HCT116 (cell line): ENCODE measurements around the gene BRIP1. TPM values are rescaled to one million over a fixed set of nuclear protein-coding genes. Genes with fewer than 3 reads are reported as not detected.

ENCODE experiments used
- ATAC-seq: fragments of 200-7000 bp; cut with Tn5 transposase; 2 replicates; pipeline ENCODE4 v1.9.1; 2020; ENCODE audit warnings: mild to moderate bottlenecking, moderate library complexity
- BruUV-seq: library from RNA; stranded (reverse); fragments of 400-500 nt; replicated peaks from 2 replicates; lab custom pipeline; 2021; lab: Mats Ljungman, UMichigan
- CTCF ChIA-PET: fragments of 300-600 bp; sonication (Branson Sonifier 250); formaldehyde crosslinking; loops from one replicate; lab custom pipeline; 2021; ENCODE audit warnings: antibody characterized with exemption; lab: Charles Lee
- POLR2A ChIA-PET: fragments of 300-600, 350-600 bp; sonication (Branson Sonifier 250); formaldehyde crosslinking; loops from one replicate; lab custom pipeline; 2021; ENCODE audit warnings: antibody characterized with exemption; lab: Charles Lee
- RAD21 ChIA-PET, 2 experiments: fragments of 300-600 bp; sonication (Branson Sonifier 250); formaldehyde crosslinking; loops; one replicate each; lab custom pipeline; 2023; ENCODE audit warnings: low total read pairs in 2 of 2; ENCODE audit not compliant: uncharacterized antibody in 2 of 2, unreplicated experiment in 2 of 2, low non-redundant PET in 1 of 2; lab: Charles Lee
- DNase-seq: peaks from one replicate; pipeline ENCODE4 v3.0.0-alpha.2; 2010; ENCODE audit warnings: low read depth, low spot score
- H2AFZ ChIP-seq: fragments of 200-600 bp; shearing (Covaris generic), sonication (generic); 2 replicates; pipeline ENCODE4 v1.6.1; 2017; ENCODE audit warnings: low read depth, mixed run types, mixed read lengths, antibody characterized with exemption, low read length; ENCODE audit not compliant: poor library complexity, severe bottlenecking
- H3K27ac ChIP-seq: 2 replicates; pipeline ENCODE4 v1.5.1; 2012; ENCODE audit warnings: low read depth, low read length
- H3K27me3 ChIP-seq: fragments of 200-600 bp; sonication (generic); 2 replicates; pipeline ENCODE4 v1.6.1; 2016; ENCODE audit warnings: mixed run types, low read length, mixed read lengths; ENCODE audit not compliant: insufficient read depth
- H3K36me3 ChIP-seq, 2 experiments: fragments of 200-500 bp in 1 of 2; fragments of 200-600 bp in 1 of 2; sonication (Bioruptor generic) in 1 of 2; sonication (generic) in 1 of 2; 2 replicates each; pipeline versions ENCODE4 v1.5.1 to v1.6.1; 2014 to 2016; ENCODE audit warnings: low read length in 2 of 2, inconsistent platforms in 1 of 2, mixed read lengths in 1 of 2, mixed run types in 1 of 2; ENCODE audit not compliant: insufficient read depth in 2 of 2, control insufficient read depth in 1 of 2
- H3K4me1 ChIP-seq, 2 experiments: fragments of 200-600 bp in 1 of 2; sonication (generic) in 1 of 2; 2 replicates each; pipeline versions ENCODE4 v1.5.1 to v1.6.1; 2012 to 2017; ENCODE audit warnings: low read length in 2 of 2, inconsistent platforms in 1 of 2, mild to moderate bottlenecking in 1 of 2, mixed read lengths in 1 of 2, mixed run types in 1 of 2, moderate library complexity in 1 of 2; ENCODE audit not compliant: insufficient read depth in 2 of 2, control insufficient read depth in 1 of 2
- H3K4me2 ChIP-seq: fragments of 200-600 bp; sonication (generic); 2 replicates; pipeline ENCODE4 v1.6.1; 2017; ENCODE audit warnings: mixed run types, low read length, mixed read lengths
- H3K4me3 ChIP-seq, 2 experiments: fragments of 200-600 bp in 1 of 2; sonication (generic) in 1 of 2; replicated peaks in 1 of 2; 2 replicates each; pipeline ENCODE4 v1.5.1; 2011 to 2016; ENCODE audit warnings: low read length in 2 of 2, control low read depth in 1 of 2, low read depth in 1 of 2, mild to moderate bottlenecking in 1 of 2, mixed read lengths in 1 of 2, mixed run types in 1 of 2
- H3K79me2 ChIP-seq: fragments of 200-600 bp; sonication (generic); 2 replicates; pipeline ENCODE4 v1.6.1; 2017; ENCODE audit warnings: mild to moderate bottlenecking, mixed run types, low read length, moderate library complexity, mixed read lengths; ENCODE audit not compliant: insufficient read depth
- H3K9ac ChIP-seq: fragments of 200-600 bp; sonication (generic); 2 replicates; pipeline ENCODE4 v1.6.1; 2016; ENCODE audit warnings: low read length, mixed read lengths
- H3K9me2 ChIP-seq: fragments of 200-600 bp; sonication (generic), shearing (Covaris generic); 2 replicates; pipeline ENCODE4 v1.6.1; 2017; ENCODE audit warnings: mixed run types, mild to moderate bottlenecking, moderate library complexity; ENCODE audit not compliant: insufficient read depth
- H3K9me3 ChIP-seq, 2 experiments: fragments of 200-500 bp in 1 of 2; fragments of 200-600 bp in 1 of 2; sonication (Bioruptor generic) in 1 of 2; sonication (generic) in 1 of 2; 2 replicates each; pipeline ENCODE4 v1.6.1; 2014 to 2017; ENCODE audit warnings: low read length in 2 of 2, mixed read lengths in 2 of 2, inconsistent platforms in 1 of 2, low read depth in 1 of 2, mild to moderate bottlenecking in 1 of 2, mixed run types in 1 of 2, moderate library complexity in 1 of 2; ENCODE audit not compliant: control insufficient read depth in 1 of 2, insufficient read depth in 1 of 2
- H4K20me1 ChIP-seq: fragments of 200-600 bp; sonication (generic), shearing (Covaris generic); 2 replicates; pipeline ENCODE4 v1.6.1; 2017; ENCODE audit warnings: mixed run types, mild to moderate bottlenecking, moderate library complexity; ENCODE audit not compliant: insufficient read depth
- ATF3 ChIP-seq: IDR thresholded peaks from 2 replicates; pipeline ENCODE4 v1.6.1; 2012
- CBX3 ChIP-seq: IDR thresholded peaks from 2 replicates; pipeline ENCODE4 v1.6.1; 2012; ENCODE audit warnings: low read depth
- CEBPB ChIP-seq: IDR thresholded peaks from 2 replicates; pipeline ENCODE4 v1.6.1; 2012; ENCODE audit warnings: low read depth
- CTCF ChIP-seq, 3 experiments: fragments of 200-600 bp in 1 of 3; sonication (generic) in 1 of 3; IDR thresholded peaks in 2 of 3; conservative IDR thresholded peaks in 1 of 3; 2 replicates each; pipeline ENCODE4 v1.5.1; 2012 to 2017; ENCODE audit warnings: low read depth in 2 of 3, low read length in 2 of 3, antibody characterized with exemption in 1 of 3, borderline replicate concordance in 1 of 3, control low read depth in 1 of 3, mild to moderate bottlenecking in 1 of 3, mixed read lengths in 1 of 3, mixed run types in 1 of 3, moderate library complexity in 1 of 3; ENCODE audit not compliant: insufficient read depth in 1 of 3
- EGR1 ChIP-seq: IDR thresholded peaks from 2 replicates; pipeline ENCODE4 v1.6.1; 2012; ENCODE audit warnings: low read depth
- ELF1 ChIP-seq: IDR thresholded peaks from 2 replicates; pipeline ENCODE4 v1.6.1; 2012; ENCODE audit warnings: low read depth, borderline replicate concordance
- EZH2 ChIP-seq: fragments of 200-600 bp; sonication (generic); IDR thresholded peaks from 2 replicates; pipeline ENCODE4 v1.6.1; 2017; ENCODE audit warnings: antibody characterized with exemption, mixed run types
- EZH2phosphoT487 ChIP-seq: fragments of 200-600 bp; IDR thresholded peaks from 2 replicates; pipeline ENCODE4 v1.6.1; 2018; ENCODE audit warnings: antibody characterized with exemption, borderline replicate concordance
- FOSL1 ChIP-seq: IDR thresholded peaks from 2 replicates; pipeline ENCODE4 v1.6.1; 2012; ENCODE audit warnings: low read depth
- MAX ChIP-seq: IDR thresholded peaks from 2 replicates; pipeline ENCODE4 v1.6.1; 2012
- POLR2A ChIP-seq: IDR thresholded peaks from 2 replicates; pipeline ENCODE4 v1.7.0; 2011; ENCODE audit warnings: borderline replicate concordance; ENCODE audit not compliant: insufficient read depth, insufficient read length; ENCODE audit errors: extremely low read depth
- POLR2AphosphoS5 ChIP-seq: IDR thresholded peaks from 2 replicates; pipeline ENCODE4 v1.6.1; 2011; ENCODE audit warnings: mild to moderate bottlenecking, low read depth, low read length, moderate library complexity
- RAD21 ChIP-seq: IDR thresholded peaks from 2 replicates; pipeline ENCODE4 v1.6.1; 2012; ENCODE audit warnings: low read depth, mild to moderate bottlenecking
- REST ChIP-seq: IDR thresholded peaks from 2 replicates; pipeline ENCODE4 v1.6.1; 2012; ENCODE audit warnings: low read depth
- SIN3A ChIP-seq: IDR thresholded peaks from 2 replicates; pipeline ENCODE4 v1.6.1; 2012; ENCODE audit warnings: low read depth
- SRF ChIP-seq: IDR thresholded peaks from 2 replicates; pipeline ENCODE4 v1.6.1; 2012; ENCODE audit warnings: low read depth
- TCF7L2 ChIP-seq: IDR thresholded peaks from 2 replicates; pipeline ENCODE4 v1.7.0; 2011; ENCODE audit warnings: borderline replicate concordance, inconsistent platforms; ENCODE audit not compliant: insufficient read depth, insufficient read length; ENCODE audit errors: extremely low read depth
- ZBTB33 ChIP-seq: IDR thresholded peaks from 2 replicates; pipeline ENCODE4 v1.6.1; 2011; ENCODE audit warnings: mild to moderate bottlenecking, low read length, moderate library complexity; ENCODE audit not compliant: insufficient replicate concordance; ENCODE audit errors: extremely low read depth
- ZFX ChIP-seq: fragments of 450-650 bp; IDR thresholded peaks from 2 replicates; pipeline ENCODE4 v1.6.1; 2017
- ZNF274 ChIP-seq: fragments of 200-500 bp; sonication (Bioruptor generic); IDR thresholded peaks from 2 replicates; pipeline ENCODE4 v1.6.1; 2014; ENCODE audit warnings: mild to moderate bottlenecking, low read depth, low read length, inconsistent platforms
- intact Hi-C: fragments of 100-400 bp; cut with micrococcal nuclease; formaldehyde crosslinking; loops from 2 replicates; pipeline ENCODE4 v1.10.0; 2022
- total RNA-seq: library from RNA; stranded (reverse); gene quantifications from one replicate; pipeline ENCODE4 v1.2.1, GENCODE V29; 2021; ENCODE audit not compliant: unreplicated experiment

BRIP1 gene
- total RNA-seq, 1 experiment from 2014 or later = 22.2 TPM

- H2AFZ ChIP-seq = no peak overlapping the region
- no peak overlapping the region for H3K27ac ChIP-seq
- H3K4me2 ChIP-seq = no peak overlapping the region
- DNase-seq (no peak), ATAC-seq (no peak)
- H3K36me3 ChIP-seq = peaks cover 2 to 31% of the 10 kb centered on the region in 2 experiments; a peak in 1 of 4 replicates
- H3K9ac ChIP-seq = no peak overlapping the region
- H3K9me3 ChIP-seq = peaks cover 0 to 22% of the 10 kb centered on the region in 2 experiments; a peak in 1 of 4 replicates
- H3K79me2 ChIP-seq = no peaks in the 10 kb centered on the region
- H4K20me1 ChIP-seq = no peaks in the 10 kb centered on the region
- H3K27me3 ChIP-seq = no peaks in the 10 kb centered on the region
- CTCF ChIA-PET = no interaction called here
- intact Hi-C loops = no loop called here
- BruUV-seq = no TSS peak
- no peak overlapping the region for H3K4me3 ChIP-seq
- POLR2A ChIA-PET = no interaction called here
- RAD21 ChIA-PET = no interaction called here
- no peaks in the 10 kb centered on the region for H3K4me1 ChIP-seq
- no peak for TF ChIP-seq REST
- TF ChIP-seq MAX = no peak
- TF ChIP-seq ATF3 = no peak
- TF ChIP-seq ZFX = no peak
- no peak for TF ChIP-seq SIN3A
- no peak for TF ChIP-seq EZH2phosphoT487
- no peak for TF ChIP-seq TCF7L2
- TF ChIP-seq ZBTB33 = no peak
- TF ChIP-seq CBX3 = no peak
- no peak for TF ChIP-seq ELF1
- no peak for TF ChIP-seq SRF
- TF ChIP-seq CEBPB = no peak
- TF ChIP-seq RAD21 = no peak
- TF ChIP-seq FOSL1 = no peak
- TF ChIP-seq POLR2AphosphoS5 = no peak
- TF ChIP-seq CTCF (IDR thresholded peaks at IDR 0.05 in 2 of 3, conservative IDR thresholded peaks at IDR 0.05 in 1 of 3; ENCODE audit: borderline replicate concordance in 1 of 3, insufficient read depth in 1 of 3, low read depth in 2 of 3, low read length in 2 of 3) = no peak
- no peak for TF ChIP-seq EGR1
- no peak for TF ChIP-seq POLR2A
- no peak for TF ChIP-seq ZNF274
- TF ChIP-seq EZH2 = no peak
- H3K9me2 ChIP-seq = no peaks in the 10 kb centered on the region
Measured at GRCh38 chr17:61743766-61744165, 119.6 kb downstream of the BRIP1 start.
